Fibroblast of mammary gland (primary cell): ENCODE data around the gene MRGPRD.

Experiments
- DNase-seq: peaks from one replicate; pipeline ENCODE4 v3.0.0-alpha.2; 2010; ENCODE audit warnings: low read depth
- H3K4me3 ChIP-seq: 2 replicates; pipeline ENCODE4 v1.5.1; 2011; ENCODE audit warnings: low read depth, mild to moderate bottlenecking, low read length, moderate library complexity; ENCODE audit not compliant: control insufficient read depth
- CTCF ChIP-seq: conservative IDR thresholded peaks from 2 replicates; pipeline ENCODE4 v1.5.1; 2011; ENCODE audit warnings: low read depth, low read length, inconsistent platforms; ENCODE audit not compliant: control insufficient read depth, insufficient read depth

The MRGPRD gene

GRCh38 chr11:69010964-69011623 lies 30.3 kb upstream of the MRGPRD start:
- DNase-seq: peak; percentile 67
- TF ChIP-seq CTCF: no peak
- H3K4me3 ChIP-seq: peak overlapping the region; percentile 50

GRCh38 chr11:69010361-69010891 lies 29.6 kb upstream of the MRGPRD start:
- TF ChIP-seq CTCF: no peak
- DNase-seq: no peak
- H3K4me3 ChIP-seq: peak overlapping the region; percentile 38

- H3K4me3 ChIP-seq: no peak overlapping the region
- no peak for TF ChIP-seq CTCF
- DNase-seq: no peak
Observed at GRCh38 chr11:69009441-69010211, 28.8 kb upstream of the MRGPRD start.

GRCh38 chr11:69008737-69009440 lies 28.1 kb upstream of the MRGPRD start:
- no peak overlapping the region for H3K4me3 ChIP-seq
- TF ChIP-seq CTCF: no peak
- DNase-seq: peak; percentile 98

GRCh38 chr11:69007975-69008381 lies 27.2 kb upstream of the MRGPRD start:
- TF ChIP-seq CTCF: no peak
- DNase-seq: peak; percentile 70
- no peak overlapping the region for H3K4me3 ChIP-seq

GRCh38 chr11:69006816-69007215 lies 26.0 kb upstream of the MRGPRD start:
- no peak for TF ChIP-seq CTCF
- H3K4me3 ChIP-seq: no peak overlapping the region
- DNase-seq: no peak
